GM23338 (cell line): ENCODE measurements around the gene IGSF21.

Experiments used
- CREB1 ChIP-seq: fragments of 250-450 bp; sonication (Bioruptor Pico); IDR thresholded peaks from 2 replicates; pipeline ENCODE4 v1.5.0; 2020; ENCODE audit warnings: low read depth, mild to moderate bottlenecking, moderate library complexity
- EZH2 ChIP-seq: fragments of 200-600 bp; sonication (generic); IDR thresholded peaks from one replicate; pipeline ENCODE4 v1.8.0; 2017; ENCODE audit warnings: antibody characterized with exemption, mild to moderate bottlenecking, low read depth; ENCODE audit not compliant: unreplicated experiment
- EZH2phosphoT487 ChIP-seq: fragments of 200-600 bp; sonication (generic); IDR thresholded peaks from one replicate; pipeline ENCODE4 v1.8.1; 2018; ENCODE audit warnings: antibody characterized with exemption; ENCODE audit not compliant: unreplicated experiment
- NANOG ChIP-seq: IDR thresholded peaks from 2 replicates; pipeline ENCODE4 v1.6.1; 2016; ENCODE audit warnings: antibody characterized with exemption, borderline replicate concordance
- POLR2AphosphoS5 ChIP-seq: IDR thresholded peaks from 2 replicates; pipeline ENCODE4 v1.6.1; 2016; ENCODE audit warnings: antibody characterized with exemption, low read depth
- TF ChIP-seq, protein P1 (sequence below), 2 experiments: fragments of 200-600 bp in 1 of 2; sonication (generic) in 1 of 2; conservative IDR thresholded peaks; 2 replicates each; pipeline versions ENCODE4 v1.5.1 to v1.6.1; 2016 to 2017; ENCODE audit warnings: antibody characterized with exemption in 2 of 2, low read depth in 2 of 2, mild to moderate bottlenecking in 2 of 2, moderate library complexity in 1 of 2
- TF ChIP-seq, protein P2 (sequence below): IDR thresholded peaks from one replicate; pipeline ENCODE4 v1.6.1; 2018; ENCODE audit warnings: antibody characterized with exemption; ENCODE audit not compliant: unreplicated experiment

DNA sequence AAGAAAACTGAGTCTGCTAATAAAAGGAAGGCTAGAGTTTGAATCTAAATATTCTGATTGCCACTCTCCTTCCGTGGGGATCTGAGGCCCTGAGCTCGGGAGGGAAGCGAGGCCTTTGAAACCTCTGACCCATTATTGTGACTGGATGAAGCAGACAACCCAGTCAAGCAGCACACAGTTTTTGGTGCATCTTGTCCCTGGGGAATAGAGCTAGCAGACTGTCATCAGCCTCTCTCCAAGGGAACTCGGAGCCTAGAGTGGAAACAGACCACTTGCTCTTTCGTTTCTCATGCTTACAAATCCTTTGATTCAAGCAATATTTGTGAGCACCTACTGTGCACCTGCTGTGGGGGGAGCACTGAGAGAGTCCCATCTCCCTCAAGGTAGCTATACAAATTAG is 240.0 kb downstream of the IGSF21 start:
- TF ChIP-seq, protein P1, sequence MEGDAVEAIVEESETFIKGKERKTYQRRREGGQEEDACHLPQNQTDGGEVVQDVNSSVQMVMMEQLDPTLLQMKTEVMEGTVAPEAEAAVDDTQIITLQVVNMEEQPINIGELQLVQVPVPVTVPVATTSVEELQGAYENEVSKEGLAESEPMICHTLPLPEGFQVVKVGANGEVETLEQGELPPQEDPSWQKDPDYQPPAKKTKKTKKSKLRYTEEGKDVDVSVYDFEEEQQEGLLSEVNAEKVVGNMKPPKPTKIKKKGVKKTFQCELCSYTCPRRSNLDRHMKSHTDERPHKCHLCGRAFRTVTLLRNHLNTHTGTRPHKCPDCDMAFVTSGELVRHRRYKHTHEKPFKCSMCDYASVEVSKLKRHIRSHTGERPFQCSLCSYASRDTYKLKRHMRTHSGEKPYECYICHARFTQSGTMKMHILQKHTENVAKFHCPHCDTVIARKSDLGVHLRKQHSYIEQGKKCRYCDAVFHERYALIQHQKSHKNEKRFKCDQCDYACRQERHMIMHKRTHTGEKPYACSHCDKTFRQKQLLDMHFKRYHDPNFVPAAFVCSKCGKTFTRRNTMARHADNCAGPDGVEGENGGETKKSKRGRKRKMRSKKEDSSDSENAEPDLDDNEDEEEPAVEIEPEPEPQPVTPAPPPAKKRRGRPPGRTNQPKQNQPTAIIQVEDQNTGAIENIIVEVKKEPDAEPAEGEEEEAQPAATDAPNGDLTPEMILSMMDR (conservative IDR thresholded peaks at IDR 0.05; ENCODE audit: low read depth in 2 of 2): no peak
- no peak for TF ChIP-seq POLR2AphosphoS5
- TF ChIP-seq NANOG: no peak
- TF ChIP-seq EZH2: no peak
- no peak for TF ChIP-seq EZH2phosphoT487
- TF ChIP-seq, protein P2, sequence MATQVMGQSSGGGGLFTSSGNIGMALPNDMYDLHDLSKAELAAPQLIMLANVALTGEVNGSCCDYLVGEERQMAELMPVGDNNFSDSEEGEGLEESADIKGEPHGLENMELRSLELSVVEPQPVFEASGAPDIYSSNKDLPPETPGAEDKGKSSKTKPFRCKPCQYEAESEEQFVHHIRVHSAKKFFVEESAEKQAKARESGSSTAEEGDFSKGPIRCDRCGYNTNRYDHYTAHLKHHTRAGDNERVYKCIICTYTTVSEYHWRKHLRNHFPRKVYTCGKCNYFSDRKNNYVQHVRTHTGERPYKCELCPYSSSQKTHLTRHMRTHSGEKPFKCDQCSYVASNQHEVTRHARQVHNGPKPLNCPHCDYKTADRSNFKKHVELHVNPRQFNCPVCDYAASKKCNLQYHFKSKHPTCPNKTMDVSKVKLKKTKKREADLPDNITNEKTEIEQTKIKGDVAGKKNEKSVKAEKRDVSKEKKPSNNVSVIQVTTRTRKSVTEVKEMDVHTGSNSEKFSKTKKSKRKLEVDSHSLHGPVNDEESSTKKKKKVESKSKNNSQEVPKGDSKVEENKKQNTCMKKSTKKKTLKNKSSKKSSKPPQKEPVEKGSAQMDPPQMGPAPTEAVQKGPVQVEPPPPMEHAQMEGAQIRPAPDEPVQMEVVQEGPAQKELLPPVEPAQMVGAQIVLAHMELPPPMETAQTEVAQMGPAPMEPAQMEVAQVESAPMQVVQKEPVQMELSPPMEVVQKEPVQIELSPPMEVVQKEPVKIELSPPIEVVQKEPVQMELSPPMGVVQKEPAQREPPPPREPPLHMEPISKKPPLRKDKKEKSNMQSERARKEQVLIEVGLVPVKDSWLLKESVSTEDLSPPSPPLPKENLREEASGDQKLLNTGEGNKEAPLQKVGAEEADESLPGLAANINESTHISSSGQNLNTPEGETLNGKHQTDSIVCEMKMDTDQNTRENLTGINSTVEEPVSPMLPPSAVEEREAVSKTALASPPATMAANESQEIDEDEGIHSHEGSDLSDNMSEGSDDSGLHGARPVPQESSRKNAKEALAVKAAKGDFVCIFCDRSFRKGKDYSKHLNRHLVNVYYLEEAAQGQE: no peak
- no peak for TF ChIP-seq CREB1 (CRISPR knock-in tag)
